Tracheal epithelial cell (primary cell): Measurements from ENCODE around the gene ADIPOQ. TPM values are rescaled to one million over a fixed set of nuclear protein-coding genes. Genes with fewer than 3 reads are reported as not detected.

Experiments
- total RNA-seq: library from RNA; depleted of rRNA; stranded (reverse); fragments of >200 nt; gene quantifications from 2 replicates; pipeline ENCODE4 v1.2.1, GENCODE V29; 2014

Gene ADIPOQ
- total RNA-seq = not detected in 2 replicates

DNA sequence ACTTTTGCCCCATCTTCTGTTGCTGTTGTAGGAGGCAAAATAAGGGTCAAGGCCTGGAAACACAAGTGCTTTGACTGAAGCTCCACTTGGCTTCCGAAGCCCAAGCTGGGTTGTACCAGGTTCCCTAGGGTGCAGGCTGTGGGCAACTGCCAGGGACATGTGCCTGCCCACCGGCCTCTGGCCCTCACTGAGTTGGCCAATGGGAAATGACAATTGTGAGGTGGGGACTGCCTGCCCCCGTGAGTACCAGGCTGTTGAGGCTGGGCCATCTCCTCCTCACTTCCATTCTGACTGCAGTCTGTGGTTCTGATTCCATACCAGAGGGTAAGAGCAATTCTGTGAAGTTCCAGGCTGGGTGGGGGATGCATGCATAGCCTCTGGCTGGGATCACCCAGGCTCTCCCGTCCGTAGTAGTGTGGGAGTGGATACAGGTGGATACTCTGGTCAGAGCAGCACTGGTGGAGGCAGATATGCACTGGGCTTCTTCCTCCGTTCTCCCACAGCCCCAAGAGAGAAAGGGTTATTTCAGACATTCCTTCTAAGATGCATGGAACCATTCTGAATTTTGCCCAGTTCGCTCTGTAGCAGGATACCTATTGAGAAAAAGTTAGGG lies at the start of gene ADIPOQ:
TSS of gene ADIPOQ (plus strand) at position 285 of the 613 bp plus-strand sequence. CDS start 10,349 bp downstream, outside the sequence.

DNA sequence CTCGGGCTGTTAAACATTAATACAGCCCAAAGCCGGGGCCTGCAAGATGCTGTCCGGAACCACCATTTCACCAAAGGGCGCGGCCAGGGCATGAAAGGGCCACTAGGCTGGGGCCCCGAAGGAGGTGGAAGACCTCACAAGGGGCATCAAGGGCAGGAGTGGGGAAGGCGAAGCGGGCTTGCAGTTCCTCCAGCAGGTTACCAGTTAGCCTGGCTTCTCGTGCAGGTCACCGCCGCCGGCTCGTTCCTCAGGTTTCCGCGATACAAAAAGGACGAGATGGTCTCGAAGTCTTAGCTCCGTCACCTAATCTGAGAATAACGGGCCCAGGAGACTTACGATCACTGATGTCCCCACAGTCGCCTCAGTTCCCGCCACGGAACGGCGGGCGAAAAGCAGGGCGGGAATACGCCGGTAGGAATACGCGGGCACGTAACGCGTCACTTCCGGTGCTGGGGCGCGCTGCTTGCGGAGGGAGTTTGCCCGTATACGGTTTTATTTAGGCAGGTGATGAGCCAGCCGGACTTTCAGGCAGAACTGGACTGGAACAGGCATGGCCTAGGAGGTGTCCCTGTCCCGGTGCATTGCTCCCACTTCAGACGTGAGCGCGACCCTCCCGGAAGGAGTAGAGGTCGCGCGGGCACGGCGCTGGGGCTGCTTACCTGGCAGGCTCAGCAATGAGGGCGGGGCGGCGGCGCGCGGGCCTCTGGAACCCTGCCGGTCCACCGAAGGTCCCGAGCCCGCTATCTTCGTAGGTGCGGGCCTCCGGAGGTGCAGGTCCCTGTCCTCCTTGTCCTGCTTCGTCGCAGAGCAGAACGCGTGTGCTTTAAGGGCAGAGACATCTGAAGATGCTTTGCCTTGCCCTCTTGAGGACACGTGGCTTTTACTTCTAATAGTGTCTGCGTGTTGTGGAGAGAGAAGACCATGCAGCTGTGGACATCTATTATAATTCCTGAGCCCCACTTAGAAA lies 36.1 kb upstream of the ADIPOQ start, which contains the start of gene RFC4:
TSS of gene RFC4 (minus strand) at position 394 of the 967 bp plus-strand sequence. CDS start 1,769 bp downstream, outside the sequence.

Other genes with a start within 250 kb of the ADIPOQ start
- not detected in 2 replicates for gene AHSG, start 229.7 kb upstream of the ADIPOQ start, total RNA-seq
- not detected in 2 replicates for gene FETUB, start 202.3 kb upstream of the ADIPOQ start, total RNA-seq
- gene HRG, start 176.7 kb upstream of the ADIPOQ start, total RNA-seq = not detected in 2 replicates
- gene KNG1, start 125.4 kb upstream of the ADIPOQ start, total RNA-seq = not detected in 2 replicates
- gene EIF4A2, start 59.1 kb upstream of the ADIPOQ start, total RNA-seq = 511 and 723 TPM in 2 replicates
- 13.6 and 16.4 TPM in 2 replicates for gene RFC4, start 36.2 kb upstream of the ADIPOQ start, total RNA-seq
- gene ST6GAL1, start 87.8 kb downstream of the ADIPOQ start, total RNA-seq = 8.7 and 18.5 TPM in 2 replicates